ENCODE results near the gene SMAD7.

GRCh38 chr18:48961547-48961946 is 10.8 kb upstream of the SMAD7 start:
- TF ChIP-seq CTCF (conservative IDR thresholded peaks at IDR 0.05) = no peak
- no peak for TF ChIP-seq ZFX (IDR thresholded peaks at IDR 0.05)
